Measurements from ENCODE around the gene ARHGEF25. TPM values are rescaled to one million over a fixed set of nuclear protein-coding genes. Genes with fewer than 3 reads are reported as not detected.
A peak's percentile ranks its signal among the peaks of the same experiment; 100 is the strongest.
"Not testable (repeated sequence)": the region's sequence is repeated elsewhere in the genome, so short reads cannot be mapped to it uniquely, and the experiment has no call there.

ARHGEF25 gene
- total RNA-seq, 6 experiments from 2014 or later: 0.92 to 2.0 (median 1.3) TPM

GRCh38 chr12:57654042-57654441, 42.8 kb downstream of the ARHGEF25 start:
- intact Hi-C loops (cut with DNase I): no loop called here
- DNase-seq (no peak), ATAC-seq (no peak)
- no peaks in the 10 kb centered on the region for H3K27me3 ChIP-seq
- H3K4me1 ChIP-seq: peaks cover 0 to 11% (median 2%) of the 10 kb centered on the region in 4 donors
- TF ChIP-seq CTCF (IDR thresholded peaks at IDR 0.05) (no peak), POLR2A (IDR thresholded peaks at IDR 0.05) (no peak)
- no peaks in the 10 kb centered on the region for H3K9me3 ChIP-seq
- no peak overlapping the region for H3K27ac ChIP-seq
- H3K36me3 ChIP-seq: no peaks in the 10 kb centered on the region
- no peak overlapping the region for H3K4me3 ChIP-seq
- 47% methylated on average over 3 of the region's 3 CpGs for WGBS (ENCODE audit: insufficient coverage, low coverage, low lambda C conversion rate, missing lambda C conversion rate)

- TF ChIP-seq POLR2A (IDR thresholded peaks at IDR 0.05) (no peak), CTCF (IDR thresholded peaks at IDR 0.05) (no peak)
- DNase-seq (no peak), ATAC-seq (no peak)
- Histone ChIP-seq H3K4me1 (peaks cover 0 to 11% (median 2%) of the 10 kb centered on the region in 4 donors), H3K27ac (no peak overlapping the region), H3K4me3 (no peak overlapping the region), H3K36me3 (no peaks in the 10 kb centered on the region), H3K27me3 (no peaks in the 10 kb centered on the region), H3K9me3 (no peaks in the 10 kb centered on the region)
- WGBS (ENCODE audit: insufficient coverage, low coverage, low lambda C conversion rate, missing lambda C conversion rate): 78% methylated on average over 5 of the region's 23 CpGs
- intact Hi-C loops (cut with DNase I): no loop called here
Observed at GRCh38 chr12:57655541-57656240, 44.5 kb downstream of the ARHGEF25 start.

GRCh38 chr12:57656408-57656807, 45.2 kb downstream of the ARHGEF25 start:
- H3K4me1 ChIP-seq: peaks cover 0 to 11% (median 2%) of the 10 kb centered on the region in 4 donors
- H3K27ac ChIP-seq; H3K9me3 ChIP-seq; DNase-seq; ATAC-seq; H3K4me3 ChIP-seq; intact Hi-C loops (cut with DNase I); H3K27me3 ChIP-seq; H3K36me3 ChIP-seq: not testable (repeated sequence)
- WGBS (ENCODE audit: insufficient coverage, low coverage, low lambda C conversion rate, missing lambda C conversion rate): 71% methylated on average over 3 of the region's 4 CpGs

- no peaks in the 10 kb centered on the region for H3K27me3 ChIP-seq
- H3K4me1 ChIP-seq: peaks cover 0 to 11% (median 2%) of the 10 kb centered on the region in 4 donors
- no peaks in the 10 kb centered on the region for H3K9me3 ChIP-seq
- peak; percentile 80 to 92 (median 90) for ATAC-seq
- no peaks in the 10 kb centered on the region for H3K36me3 ChIP-seq
- H3K27ac ChIP-seq: peak overlapping the region in 1 of 3 donors; percentile 40
- H3K4me3 ChIP-seq: no peak overlapping the region
- DNase-seq: peak in 1 of 3 donors; percentile 70
- WGBS (ENCODE audit: insufficient coverage, low coverage, low lambda C conversion rate, missing lambda C conversion rate): 20% methylated on average over 3 of the region's 3 CpGs
- no peak for TF ChIP-seq CTCF (IDR thresholded peaks at IDR 0.05)
- TF ChIP-seq POLR2A (IDR thresholded peaks at IDR 0.05): no peak
- intact Hi-C loops (cut with DNase I): no loop called here
Observed at GRCh38 chr12:57657744-57658143, 46.5 kb downstream of the ARHGEF25 start.

- Histone ChIP-seq H3K4me3 (no peak overlapping the region), H3K36me3 (no peaks in the 10 kb centered on the region), H3K27me3 (no peaks in the 10 kb centered on the region), H3K4me1 (peaks cover 0 to 11% (median 2%) of the 10 kb centered on the region in 4 donors), H3K9me3 (no peaks in the 10 kb centered on the region), H3K27ac (no peak overlapping the region)
- DNase-seq (no peak), ATAC-seq (no peak)
- intact Hi-C loops (cut with DNase I): no loop called here
- no peak for TF ChIP-seq CTCF (IDR thresholded peaks at IDR 0.05)
- TF ChIP-seq POLR2A (IDR thresholded peaks at IDR 0.05): no peak
- WGBS (ENCODE audit: insufficient coverage, low coverage, low lambda C conversion rate, missing lambda C conversion rate): 58% methylated on average over 3 of the region's 3 CpGs
Observed at GRCh38 chr12:57658890-57659289, 47.7 kb downstream of the ARHGEF25 start.
